Measurements from ENCODE around the gene DTL.

DNA sequence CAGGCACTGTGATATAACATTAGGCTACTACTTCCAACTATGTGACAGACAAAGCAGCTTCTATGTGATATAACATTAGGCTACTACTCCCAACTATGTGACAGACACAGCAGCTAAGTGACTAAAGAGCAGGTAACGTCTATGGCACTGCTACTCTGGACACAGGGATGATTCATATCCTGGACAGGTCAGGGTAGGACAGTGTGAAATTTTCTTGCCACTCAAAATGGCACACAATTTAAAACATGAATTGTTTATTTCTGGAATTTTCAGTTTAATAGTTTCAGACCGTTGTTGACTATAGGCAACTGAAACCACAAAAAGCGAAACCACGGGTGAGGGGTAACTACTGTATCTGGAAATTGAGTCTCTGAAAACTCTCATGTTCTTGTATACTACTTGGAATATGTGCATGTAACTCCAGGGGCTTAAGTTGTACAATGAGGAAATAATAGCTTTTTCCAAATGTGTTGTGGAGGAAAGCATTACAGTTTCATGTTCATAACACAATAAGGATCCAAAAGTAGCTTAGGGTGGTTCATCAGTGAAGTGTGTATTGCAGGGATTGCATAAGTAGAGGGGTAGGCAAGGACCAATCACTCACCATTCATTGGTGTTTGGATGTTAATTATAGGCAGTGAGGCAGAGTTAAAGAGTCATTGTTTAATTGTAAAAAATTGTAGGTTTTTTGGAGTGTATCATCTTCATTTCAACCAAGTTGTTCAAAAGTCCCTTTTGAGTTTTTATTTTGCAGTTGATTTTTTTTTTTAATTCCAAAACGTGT is 5.3 kb downstream of the DTL start:
- TF ChIP-seq POLR2A (IDR thresholded peaks at IDR 0.05; ENCODE audit: low read length) (no peak), GATA1 (IDR thresholded peaks at IDR 0.05; ENCODE audit: low read depth, low read length) (no peak)
